ENCODE data around the gene MDGA2.

DNA sequence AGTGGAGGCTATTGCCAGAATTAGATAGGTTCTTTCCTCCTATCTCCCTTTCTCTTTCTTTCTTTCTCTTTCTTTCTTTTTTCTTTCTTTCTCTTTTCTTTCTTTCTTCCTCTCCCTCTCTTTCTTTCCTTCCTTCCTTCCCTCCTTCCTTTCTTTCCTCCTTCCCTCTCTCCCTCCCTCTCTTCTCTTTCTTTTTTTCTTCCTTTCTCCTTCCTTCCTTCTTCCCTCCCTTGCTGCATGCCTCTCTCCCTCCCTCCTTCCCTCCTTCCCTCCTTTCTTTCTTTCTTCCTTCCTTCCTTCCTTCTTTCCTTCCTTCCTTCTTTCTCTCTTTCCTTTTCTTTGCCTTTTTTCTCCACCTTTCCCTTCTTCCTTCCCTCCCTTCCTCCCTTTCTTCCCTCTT is 16.4 kb upstream of the MDGA2 start:
- TF ChIP-seq POLR2AphosphoS5 (IDR thresholded peaks at IDR 0.05; ENCODE audit: low read depth, low read length) (no peak), EZH2phosphoT487 (IDR thresholded peaks at IDR 0.05; ENCODE audit: borderline replicate concordance) (no peak), POLR2A (IDR thresholded peaks at IDR 0.05; ENCODE audit: borderline replicate concordance, extremely low read depth, insufficient read depth, insufficient read length) (no peak), FOSL1 (IDR thresholded peaks at IDR 0.05; ENCODE audit: low read depth) (no peak), EZH2 (IDR thresholded peaks at IDR 0.05) (no peak)
- TF ChIP-seq, protein P1, sequence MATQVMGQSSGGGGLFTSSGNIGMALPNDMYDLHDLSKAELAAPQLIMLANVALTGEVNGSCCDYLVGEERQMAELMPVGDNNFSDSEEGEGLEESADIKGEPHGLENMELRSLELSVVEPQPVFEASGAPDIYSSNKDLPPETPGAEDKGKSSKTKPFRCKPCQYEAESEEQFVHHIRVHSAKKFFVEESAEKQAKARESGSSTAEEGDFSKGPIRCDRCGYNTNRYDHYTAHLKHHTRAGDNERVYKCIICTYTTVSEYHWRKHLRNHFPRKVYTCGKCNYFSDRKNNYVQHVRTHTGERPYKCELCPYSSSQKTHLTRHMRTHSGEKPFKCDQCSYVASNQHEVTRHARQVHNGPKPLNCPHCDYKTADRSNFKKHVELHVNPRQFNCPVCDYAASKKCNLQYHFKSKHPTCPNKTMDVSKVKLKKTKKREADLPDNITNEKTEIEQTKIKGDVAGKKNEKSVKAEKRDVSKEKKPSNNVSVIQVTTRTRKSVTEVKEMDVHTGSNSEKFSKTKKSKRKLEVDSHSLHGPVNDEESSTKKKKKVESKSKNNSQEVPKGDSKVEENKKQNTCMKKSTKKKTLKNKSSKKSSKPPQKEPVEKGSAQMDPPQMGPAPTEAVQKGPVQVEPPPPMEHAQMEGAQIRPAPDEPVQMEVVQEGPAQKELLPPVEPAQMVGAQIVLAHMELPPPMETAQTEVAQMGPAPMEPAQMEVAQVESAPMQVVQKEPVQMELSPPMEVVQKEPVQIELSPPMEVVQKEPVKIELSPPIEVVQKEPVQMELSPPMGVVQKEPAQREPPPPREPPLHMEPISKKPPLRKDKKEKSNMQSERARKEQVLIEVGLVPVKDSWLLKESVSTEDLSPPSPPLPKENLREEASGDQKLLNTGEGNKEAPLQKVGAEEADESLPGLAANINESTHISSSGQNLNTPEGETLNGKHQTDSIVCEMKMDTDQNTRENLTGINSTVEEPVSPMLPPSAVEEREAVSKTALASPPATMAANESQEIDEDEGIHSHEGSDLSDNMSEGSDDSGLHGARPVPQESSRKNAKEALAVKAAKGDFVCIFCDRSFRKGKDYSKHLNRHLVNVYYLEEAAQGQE (IDR thresholded peaks at IDR 0.05; ENCODE audit: low read depth): no peak
